Suppressor macrophage (primary cell): ENCODE results near the gene L3MBTL2.
"Not testable (repeated sequence)": the region's sequence is repeated elsewhere in the genome, so short reads cannot be mapped to it uniquely, and the experiment has no call there.

Experiments used
- DNase-seq, 4 experiments: peaks; one replicate each; pipeline ENCODE4 v3.0.0-alpha.2; 2020 to 2022
- total RNA-seq, 17 experiments: gene quantifications; one replicate each; lab custom pipeline; 2026; ENCODE audit warnings: mixed read lengths in 6 of 17, inconsistent platforms in 3 of 17; lab: John Stamatoyannopoulos, UW

The L3MBTL2 gene
- 19.1 to 60.8 (median 40.1) reads per million in 17 experiments for total RNA-seq

DNA sequence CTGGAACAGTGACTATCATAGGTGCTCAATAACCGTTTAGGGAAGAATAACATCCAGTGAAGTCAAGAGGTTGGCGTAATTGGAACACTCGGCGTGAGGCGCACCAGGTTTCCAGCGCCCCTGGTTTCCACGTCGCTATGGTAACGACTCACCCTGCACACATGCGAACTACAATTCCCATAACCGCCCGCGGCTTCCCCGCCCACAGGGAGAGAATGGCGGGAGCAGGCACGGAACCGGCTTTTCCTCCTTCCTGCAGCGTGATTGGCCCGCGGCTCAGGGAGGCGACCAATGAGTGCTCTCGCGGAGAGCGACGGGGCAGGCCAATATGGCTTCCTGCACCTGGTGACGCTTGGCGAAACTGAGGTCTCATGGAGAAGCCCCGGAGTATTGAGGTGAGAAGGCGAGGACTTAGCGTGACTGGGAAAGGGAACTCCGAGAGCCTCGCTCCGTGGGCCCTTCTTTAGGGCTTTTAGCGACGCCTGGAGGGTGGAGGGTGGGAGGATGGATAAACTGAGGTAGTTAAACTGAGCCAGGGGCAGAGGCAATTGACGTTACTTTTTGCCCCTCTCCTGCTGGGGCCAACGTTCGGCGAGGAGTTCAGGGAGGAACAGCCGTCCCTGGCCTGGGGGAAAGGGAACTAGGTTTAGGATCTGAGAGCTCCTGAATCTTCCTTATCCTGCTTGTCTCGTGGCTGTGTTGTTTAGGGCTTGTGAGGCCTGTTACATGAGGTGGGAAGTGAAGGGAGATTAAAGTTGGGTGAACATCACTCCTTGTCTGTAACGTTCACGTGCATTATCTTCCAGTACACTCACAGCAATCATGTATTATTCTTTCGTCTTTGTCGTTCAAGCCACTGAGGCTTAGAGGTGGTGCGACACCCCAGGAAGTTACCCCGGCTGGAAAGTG lies at the start of gene L3MBTL2:
L3MBTL2 (plus strand) TSS at position 321 of the 909 bp plus-strand sequence; CDS start at position 372, 51 bp downstream.
- peak; percentile 96 to 97 (median 96) for DNase-seq

DNA sequence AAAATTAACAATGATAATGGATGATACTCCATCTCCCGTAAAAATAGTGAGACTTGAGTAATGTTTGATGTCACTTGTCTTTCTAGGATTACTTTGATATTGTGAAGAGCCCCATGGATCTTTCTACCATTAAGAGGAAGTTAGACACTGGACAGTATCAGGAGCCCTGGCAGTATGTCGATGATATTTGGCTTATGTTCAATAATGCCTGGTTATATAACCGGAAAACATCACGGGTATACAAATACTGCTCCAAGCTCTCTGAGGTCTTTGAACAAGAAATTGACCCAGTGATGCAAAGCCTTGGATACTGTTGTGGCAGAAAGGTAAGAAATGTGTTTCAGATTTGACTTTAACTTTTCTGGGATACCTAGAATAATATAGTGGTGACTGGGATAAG lies 48.0 kb upstream of the L3MBTL2 start:
- no peak for DNase-seq

DNA sequence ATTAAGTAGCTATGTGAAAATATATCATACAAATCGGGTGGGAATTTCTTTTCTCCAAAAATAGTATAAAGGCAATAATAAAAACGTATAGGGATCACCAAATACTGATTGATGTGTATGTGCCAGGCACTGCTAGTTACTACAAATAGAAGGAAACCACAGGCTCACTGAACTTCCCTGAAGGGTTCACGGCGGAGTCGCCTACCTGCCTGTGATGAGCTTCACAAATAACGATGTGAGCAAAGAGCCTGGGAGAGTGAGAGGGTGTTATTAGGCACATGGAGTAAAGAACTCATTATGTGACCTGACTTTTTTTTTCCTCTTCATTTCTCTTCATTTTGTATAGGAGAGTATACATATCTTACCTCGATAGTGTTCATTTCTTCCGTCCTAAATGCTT lies 36.0 kb upstream of the L3MBTL2 start:
- no peak for DNase-seq

DNA sequence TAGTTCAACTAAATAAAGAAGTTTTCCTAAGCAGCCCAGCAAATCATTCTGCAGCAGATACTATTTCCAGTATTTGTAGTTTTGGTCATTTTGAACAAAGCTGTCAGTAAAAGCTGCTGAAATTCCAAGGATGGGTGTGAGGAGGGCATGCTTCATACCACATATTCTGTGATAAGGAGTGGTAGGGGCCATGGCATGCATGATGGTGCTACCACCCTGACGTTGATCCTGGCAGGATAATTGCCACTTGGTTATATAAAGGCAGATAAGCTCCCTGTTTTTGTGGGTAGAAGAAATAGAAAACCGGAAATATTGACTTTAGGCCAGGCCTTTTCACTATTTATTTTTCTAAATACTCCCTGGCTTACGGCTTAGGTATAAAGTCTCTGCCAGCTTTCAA lies 33.1 kb upstream of the L3MBTL2 start:
- DNase-seq = no peak

DNA sequence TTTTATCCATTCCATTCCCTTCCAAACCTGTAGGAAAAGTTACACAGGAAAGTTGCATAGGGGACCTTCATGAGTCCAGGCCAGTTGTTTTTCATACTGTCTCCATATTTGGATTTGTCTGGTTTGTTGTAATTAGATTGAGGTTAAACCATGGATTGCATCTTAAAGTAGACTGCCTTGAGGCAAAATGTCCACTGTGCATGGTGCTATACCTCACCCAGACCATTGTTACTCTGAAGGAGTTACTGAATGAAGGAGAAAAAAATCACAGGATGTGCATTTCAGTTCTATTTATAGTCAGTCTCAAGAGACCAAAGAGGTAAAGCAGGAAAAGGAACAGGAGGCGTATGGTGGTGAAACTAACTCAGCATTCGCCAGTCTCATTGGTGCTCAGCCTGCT lies 29.6 kb upstream of the L3MBTL2 start:
- no peak for DNase-seq

DNA sequence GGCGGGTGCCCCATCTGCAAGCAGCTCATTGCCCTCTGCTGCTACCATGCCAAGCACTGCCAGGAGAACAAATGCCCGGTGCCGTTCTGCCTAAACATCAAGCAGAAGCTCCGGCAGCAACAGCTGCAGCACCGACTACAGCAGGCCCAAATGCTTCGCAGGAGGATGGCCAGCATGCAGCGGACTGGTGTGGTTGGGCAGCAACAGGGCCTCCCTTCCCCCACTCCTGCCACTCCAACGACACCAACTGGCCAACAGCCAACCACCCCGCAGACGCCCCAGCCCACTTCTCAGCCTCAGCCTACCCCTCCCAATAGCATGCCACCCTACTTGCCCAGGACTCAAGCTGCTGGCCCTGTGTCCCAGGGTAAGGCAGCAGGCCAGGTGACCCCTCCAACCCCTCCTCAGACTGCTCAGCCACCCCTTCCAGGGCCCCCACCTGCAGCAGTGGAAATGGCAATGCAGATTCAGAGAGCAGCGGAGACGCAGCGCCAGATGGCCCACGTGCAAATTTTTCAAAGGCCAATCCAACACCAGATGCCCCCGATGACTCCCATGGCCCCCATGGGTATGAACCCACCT lies 28.0 kb upstream of the L3MBTL2 start:
- DNase-seq = no peak

DNA sequence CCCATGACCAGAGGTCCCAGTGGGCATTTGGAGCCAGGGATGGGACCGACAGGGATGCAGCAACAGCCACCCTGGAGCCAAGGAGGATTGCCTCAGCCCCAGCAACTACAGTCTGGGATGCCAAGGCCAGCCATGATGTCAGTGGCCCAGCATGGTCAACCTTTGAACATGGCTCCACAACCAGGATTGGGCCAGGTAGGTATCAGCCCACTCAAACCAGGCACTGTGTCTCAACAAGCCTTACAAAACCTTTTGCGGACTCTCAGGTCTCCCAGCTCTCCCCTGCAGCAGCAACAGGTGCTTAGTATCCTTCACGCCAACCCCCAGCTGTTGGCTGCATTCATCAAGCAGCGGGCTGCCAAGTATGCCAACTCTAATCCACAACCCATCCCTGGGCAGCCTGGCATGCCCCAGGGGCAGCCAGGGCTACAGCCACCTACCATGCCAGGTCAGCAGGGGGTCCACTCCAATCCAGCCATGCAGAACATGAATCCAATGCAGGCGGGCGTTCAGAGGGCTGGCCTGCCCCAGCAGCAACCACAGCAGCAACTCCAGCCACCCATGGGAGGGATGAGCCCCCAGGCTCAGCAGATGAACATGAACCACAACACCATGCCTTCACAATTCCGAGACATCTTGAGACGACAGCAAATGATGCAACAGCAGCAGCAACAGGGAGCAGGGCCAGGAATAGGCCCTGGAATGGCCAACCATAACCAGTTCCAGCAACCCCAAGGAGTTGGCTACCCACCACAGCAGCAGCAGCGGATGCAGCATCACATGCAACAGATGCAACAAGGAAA lies 27.3 kb upstream of the L3MBTL2 start:
- no peak for DNase-seq

DNA sequence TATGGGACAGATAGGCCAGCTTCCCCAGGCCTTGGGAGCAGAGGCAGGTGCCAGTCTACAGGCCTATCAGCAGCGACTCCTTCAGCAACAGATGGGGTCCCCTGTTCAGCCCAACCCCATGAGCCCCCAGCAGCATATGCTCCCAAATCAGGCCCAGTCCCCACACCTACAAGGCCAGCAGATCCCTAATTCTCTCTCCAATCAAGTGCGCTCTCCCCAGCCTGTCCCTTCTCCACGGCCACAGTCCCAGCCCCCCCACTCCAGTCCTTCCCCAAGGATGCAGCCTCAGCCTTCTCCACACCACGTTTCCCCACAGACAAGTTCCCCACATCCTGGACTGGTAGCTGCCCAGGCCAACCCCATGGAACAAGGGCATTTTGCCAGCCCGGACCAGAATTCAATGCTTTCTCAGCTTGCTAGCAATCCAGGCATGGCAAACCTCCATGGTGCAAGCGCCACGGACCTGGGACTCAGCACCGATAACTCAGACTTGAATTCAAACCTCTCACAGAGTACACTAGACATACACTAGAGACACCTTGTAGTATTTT lies 26.6 kb upstream of the L3MBTL2 start:
- DNase-seq = no peak

DNA sequence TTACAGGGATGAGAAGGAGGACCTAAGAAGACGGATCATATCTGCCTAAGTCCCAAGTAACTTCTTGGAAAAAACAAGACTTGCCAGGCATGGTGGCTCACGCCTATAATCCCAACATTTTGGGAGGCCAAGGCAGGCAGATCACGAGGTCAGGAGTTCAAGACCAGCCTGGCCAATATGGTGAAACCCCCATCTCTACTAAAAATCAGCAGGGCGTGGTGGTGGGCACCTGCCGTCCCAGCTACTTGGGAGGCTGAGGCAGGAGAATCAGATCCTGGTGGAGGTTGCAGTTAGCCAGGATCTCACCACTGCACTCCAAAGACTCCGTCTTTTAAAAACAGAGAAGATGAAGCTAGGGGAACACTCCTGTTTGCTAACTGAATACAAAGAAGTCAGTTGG lies 24.8 kb upstream of the L3MBTL2 start:
- DNase-seq = not testable (repeated sequence)

DNA sequence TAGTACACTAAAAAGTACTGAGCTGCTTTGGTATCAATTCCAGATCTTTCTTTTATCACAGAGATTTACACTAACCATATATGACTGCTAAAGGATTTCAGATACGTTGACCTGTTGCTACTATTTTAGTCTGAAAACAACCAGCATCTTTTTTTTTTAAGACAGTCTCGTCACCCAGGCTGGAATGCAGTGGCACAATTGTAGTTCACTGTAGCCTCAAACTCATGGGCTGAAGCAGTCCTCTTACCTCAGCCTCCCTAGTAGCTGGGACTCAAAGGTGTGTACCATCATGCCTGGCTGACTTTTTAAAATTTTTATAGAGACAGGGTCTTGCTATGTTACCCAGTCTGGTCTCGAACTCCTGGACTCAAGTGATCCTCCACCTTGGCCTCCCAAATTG lies 24.2 kb upstream of the L3MBTL2 start:
- no peak for DNase-seq

DNA sequence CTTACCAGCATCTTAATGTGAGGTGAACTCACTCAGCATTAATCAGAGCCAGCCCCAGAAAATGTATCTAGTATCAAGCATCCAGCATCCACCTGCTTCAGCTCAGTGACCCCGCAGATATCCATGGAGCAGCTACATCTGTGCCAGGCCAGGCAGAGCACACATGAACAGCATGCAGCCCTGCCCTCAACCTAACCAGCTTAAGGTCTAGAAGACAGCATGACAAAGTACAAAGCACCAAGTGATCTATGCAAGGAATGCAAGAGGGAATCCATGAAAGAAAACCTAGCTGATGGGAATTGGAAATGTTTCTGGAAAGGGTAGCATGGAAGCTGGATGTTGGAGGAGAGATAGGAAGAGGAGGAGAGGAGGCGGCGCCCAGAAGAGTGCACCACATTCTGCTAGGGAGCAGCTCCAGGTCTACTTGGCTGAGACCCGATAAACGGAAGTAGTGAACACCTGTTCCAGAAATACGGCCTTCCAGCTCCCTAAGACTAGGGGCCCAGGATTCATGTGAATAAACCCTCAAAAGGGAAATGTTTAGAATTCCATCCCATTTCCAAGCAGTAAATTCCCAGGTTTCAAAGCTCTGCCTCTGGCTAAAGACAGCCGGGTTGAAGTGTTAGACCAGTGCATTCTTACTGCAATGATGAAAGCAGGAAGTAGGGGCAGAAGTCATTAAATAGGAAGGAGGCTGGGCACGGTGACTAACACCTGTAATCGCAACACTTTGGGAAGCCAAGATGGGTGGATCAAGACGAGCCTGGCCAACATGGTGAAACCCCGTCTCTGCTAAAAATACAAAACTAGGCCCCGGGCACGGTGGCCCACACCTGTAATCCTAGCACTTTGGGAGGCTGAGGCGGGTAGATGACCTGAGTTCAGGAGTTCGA lies 23.5 kb upstream of the L3MBTL2 start:
- peak; percentile 48 to 72 (median 64) for DNase-seq

DNA sequence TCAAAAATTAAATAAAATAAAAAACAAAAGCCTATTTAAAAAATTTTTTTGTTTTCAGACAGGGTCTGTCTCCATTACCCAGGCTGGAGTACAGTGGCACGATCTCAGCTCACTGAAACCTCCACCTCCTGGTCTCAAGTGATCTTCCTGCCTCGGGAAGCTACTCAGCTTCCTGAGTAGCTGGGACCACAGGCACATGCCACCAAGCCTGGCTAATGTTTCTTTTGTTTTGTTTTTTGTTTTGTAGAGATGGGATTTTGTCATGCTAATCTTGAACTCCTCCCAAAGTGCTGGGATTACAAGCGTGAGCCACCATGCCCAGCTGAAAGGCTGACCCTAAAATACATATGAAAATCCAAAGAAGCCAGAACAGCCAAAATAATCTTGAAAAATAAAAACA lies 20.4 kb upstream of the L3MBTL2 start:
- DNase-seq = no peak

DNA sequence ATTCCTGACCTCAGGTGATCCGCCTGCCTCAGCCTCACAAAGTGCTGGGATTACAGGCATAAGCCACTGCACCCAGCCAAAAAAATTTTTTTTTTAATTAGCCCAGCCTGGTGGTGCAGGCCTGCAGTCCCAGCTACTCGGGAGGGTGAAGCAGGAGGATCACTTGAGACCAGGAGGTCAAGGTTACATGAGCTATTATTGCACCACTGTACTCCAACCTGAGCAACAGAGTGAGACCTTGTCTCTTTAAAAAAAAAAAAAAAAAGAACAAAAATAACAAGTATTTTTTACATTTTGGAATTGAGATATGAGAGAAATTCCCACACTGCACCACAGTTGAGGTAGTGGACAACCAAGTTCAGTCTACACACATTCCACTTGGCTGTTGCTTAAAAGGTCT lies 13.6 kb upstream of the L3MBTL2 start:
- DNase-seq = no peak

DNA sequence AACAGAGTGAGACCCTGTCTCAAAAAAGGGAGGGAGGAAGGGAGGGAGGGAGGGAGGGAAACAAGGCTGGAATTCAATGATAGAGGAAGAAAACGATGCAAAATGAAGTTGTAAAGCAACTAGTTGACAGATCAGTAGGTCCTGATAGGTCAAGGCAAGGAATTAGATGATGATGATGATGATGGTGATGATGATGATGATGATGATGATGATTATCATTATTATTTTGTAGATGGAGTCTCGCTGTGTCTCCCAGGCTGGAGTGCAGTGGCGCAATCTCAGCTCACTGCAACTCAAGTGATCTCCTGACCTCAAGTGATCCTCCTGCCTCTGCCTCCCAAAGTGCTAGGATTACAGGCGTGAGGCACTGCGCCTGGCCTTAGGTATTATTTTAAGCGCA lies 11.3 kb upstream of the L3MBTL2 start:
- DNase-seq = no peak

DNA sequence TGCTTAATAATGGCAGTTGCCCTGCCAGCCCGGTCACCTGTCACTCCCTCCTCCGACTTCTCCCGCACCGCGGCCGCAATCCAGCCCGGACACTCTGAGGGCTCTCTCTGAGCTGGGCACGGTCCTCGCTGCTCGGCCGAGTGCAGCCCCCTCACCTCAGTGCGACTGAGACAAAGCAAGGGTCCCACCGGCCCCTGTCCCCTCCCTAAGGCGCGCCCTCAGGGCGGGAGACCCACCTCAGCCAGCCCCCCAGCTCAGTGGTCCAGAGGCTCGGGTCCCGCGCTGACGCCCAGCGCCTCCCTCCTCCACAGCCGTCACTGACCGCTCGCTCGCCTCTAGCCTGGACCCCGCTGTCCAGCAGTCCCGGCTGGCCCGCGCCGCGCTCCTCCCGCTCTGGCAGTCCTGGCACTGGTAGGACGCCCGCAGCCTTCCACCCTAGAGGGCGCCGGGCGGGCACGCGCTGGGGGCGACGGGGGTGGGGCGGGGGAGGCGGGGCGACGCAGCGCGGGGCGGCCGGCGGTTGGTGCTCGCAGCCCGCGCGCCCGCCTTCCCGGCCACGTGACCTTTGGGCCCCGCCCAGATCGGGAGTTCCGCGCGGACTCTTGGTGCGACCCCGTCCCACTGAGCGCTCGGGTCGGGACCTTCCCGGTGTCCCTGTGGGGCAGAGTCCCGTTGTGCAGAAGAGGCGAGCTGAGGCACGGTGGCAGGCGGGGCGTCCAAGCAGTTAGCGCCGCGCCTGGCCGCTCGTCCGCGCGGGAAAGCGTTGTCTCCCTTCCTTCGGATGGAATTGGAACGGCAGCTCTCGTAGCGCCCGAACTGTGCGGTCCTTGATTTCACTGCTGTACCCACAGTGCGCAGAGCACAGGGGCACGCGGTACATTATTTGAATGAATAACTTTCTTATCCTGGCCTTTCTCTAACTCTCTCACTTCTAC lies 7.8 kb upstream of the L3MBTL2 start:
- DNase-seq = peak; percentile 84 to 95 (median 89)

DNA sequence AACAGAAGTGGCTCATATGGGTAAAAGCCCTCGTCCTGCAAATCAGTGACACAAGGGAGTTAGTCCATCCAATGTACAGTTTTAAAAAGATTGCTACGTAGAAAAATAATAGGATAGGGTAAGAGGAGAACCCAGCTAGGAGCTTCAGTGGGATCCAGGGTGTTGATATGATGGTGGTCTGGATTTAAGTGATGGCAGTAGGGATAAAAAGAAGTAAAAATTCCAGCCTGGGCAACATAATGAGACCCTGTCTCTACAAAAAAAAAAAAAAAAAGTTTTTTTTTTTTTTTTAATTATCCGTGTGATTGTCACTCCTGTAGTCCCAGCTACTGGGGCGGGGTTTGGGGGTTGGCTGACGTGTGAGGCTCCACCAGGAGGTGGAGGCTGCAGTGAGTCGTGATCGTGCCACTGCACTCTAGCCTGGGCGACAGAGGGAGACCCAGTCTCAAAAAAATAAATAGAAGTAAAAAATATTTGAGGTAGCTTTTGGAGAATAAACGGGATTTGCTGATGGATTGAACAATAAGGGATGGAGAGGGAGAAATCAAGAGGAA lies 7.0 kb upstream of the L3MBTL2 start:
- DNase-seq = peak; percentile 31 to 56 (median 40)

DNA sequence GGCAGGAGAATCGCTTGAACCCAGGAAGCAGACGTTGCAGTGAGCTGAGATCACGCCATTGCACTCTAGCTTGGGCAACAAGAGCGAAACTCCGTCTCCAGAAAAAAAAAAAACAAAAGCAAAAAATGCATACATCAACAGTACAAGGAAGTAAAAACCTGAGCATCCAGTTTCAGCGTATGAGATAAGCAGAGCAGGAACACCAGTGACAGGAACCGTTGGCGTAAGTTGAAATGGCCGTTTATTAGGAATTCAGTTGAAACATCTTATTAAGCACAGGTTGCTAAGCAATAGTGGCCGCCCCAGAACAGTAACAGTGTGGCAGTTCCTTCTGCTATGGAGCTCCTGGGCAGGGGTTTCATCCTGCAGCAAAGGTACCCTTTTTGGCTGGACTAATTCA lies 4.0 kb upstream of the L3MBTL2 start:
- DNase-seq = peak in 3 of 4 experiments; percentile 14 to 25 (median 21)

DNA sequence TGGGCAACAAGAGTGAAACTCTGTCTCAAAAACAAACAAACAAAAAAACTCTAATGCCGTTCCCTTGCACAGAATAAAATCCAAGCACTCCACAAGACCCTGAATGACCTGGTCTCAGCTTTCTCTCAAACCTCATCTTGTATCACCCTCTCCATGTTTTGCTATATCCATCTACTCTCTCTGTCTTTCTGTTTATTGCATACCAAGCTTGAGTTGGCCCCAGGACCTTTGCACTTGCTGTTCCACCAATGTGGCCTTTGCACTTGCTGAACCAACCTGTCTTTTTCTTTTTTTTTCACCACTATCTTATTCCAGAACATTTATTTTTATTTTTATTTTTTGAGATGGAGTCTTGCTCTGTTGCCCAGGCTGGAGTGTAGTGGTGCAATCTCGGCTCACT lies 2.0 kb upstream of the L3MBTL2 start:
- no peak for DNase-seq

DNA sequence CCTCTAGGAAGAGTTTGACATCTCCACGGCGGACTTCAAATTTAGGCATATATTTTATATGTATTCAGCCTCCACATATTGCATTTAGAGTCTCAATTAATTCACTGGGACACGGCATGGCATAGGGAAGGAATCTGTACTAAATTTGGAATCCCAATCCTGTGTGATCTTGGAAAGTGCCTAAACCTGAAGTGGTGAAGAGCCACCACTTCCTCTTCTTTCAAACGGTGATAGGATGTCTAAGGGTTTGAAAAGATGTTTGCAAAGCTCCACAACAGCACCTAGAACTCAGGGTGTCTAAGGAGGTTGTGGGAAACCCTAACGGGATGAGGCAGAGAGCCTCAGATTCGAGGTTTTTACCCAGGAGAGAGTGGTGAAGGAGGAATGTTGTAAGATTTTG lies 1.0 kb upstream of the L3MBTL2 start:
- DNase-seq = no peak

DNA sequence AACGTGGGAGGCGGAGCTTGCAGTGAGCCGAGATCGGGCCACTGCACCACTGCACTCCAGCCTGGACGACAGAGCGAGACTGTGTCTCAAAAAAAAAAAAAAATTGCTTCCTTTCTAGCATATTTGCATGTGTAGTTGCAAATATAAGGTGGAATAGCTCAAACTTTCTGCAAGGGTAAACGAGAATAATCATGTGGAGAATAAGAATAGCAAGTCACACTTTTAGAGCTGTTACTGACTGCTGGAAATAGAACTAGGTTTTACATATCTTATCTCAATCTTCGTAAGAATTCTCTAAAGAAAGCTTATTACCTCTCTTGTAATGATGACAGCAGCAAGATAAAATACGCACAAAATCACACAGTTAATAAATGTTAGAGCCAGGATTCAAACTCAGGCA lies 1.6 kb downstream of the L3MBTL2 start:
- DNase-seq = no peak
